ENCODE measurements around the gene NSMCE4A.
A peak's percentile ranks its signal among the peaks of the same experiment; 100 is the strongest.
"Not testable (repeated sequence)": the region's sequence is repeated elsewhere in the genome, so short reads cannot be mapped to it uniquely, and the experiment has no call there.

The NSMCE4A gene

GRCh38 chr10:121981346-121981745 is 6.3 kb upstream of the NSMCE4A start:
- no peaks in the 10 kb centered on the region for H3K36me3 ChIP-seq (replicated peaks)
- H3K4me3 ChIP-seq (ENCODE audit: low read depth, low read length) = no peak overlapping the region
- TF ChIP-seq, protein P1, sequence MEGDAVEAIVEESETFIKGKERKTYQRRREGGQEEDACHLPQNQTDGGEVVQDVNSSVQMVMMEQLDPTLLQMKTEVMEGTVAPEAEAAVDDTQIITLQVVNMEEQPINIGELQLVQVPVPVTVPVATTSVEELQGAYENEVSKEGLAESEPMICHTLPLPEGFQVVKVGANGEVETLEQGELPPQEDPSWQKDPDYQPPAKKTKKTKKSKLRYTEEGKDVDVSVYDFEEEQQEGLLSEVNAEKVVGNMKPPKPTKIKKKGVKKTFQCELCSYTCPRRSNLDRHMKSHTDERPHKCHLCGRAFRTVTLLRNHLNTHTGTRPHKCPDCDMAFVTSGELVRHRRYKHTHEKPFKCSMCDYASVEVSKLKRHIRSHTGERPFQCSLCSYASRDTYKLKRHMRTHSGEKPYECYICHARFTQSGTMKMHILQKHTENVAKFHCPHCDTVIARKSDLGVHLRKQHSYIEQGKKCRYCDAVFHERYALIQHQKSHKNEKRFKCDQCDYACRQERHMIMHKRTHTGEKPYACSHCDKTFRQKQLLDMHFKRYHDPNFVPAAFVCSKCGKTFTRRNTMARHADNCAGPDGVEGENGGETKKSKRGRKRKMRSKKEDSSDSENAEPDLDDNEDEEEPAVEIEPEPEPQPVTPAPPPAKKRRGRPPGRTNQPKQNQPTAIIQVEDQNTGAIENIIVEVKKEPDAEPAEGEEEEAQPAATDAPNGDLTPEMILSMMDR (IDR thresholded peaks at IDR 0.05; ENCODE audit: low read depth, low read length, missing control alignments) = no peak
- in situ Hi-C loops (cut with HindIII; ENCODE audit: low pct_ligation_motif_present, low sequenced_read_pairs) = no loop called here
- no peaks in the 10 kb centered on the region for H3K27me3 ChIP-seq (replicated peaks)
- no peak for DNase-seq
- no peak overlapping the region for H3K27ac ChIP-seq

DNA sequence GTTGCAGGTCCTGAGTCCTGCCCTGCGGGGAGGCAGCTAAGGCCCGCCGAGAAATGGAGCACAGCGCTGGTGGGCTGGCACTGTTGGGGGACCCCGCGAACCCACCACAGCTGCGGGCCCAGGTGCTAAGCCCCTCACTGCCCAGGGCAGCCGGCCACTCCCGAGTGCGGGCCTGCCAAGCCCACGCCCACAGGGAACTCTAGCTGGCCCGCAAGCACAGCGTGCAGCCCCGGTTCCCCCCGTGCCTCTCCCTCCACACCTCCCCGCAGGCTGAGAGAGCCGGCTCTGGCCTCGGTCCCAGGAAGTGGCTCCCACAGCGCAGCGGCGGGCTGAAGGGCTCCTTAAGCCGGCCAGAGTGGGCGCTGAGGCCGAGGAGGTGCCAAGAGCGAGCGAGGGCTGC is 3.5 kb upstream of the NSMCE4A start:
- H3K36me3 ChIP-seq (replicated peaks) = no peaks in the 10 kb centered on the region
- H3K27me3 ChIP-seq (replicated peaks) = no peaks in the 10 kb centered on the region
- H3K4me3 ChIP-seq (ENCODE audit: low read depth, low read length) = no peak overlapping the region
- DNase-seq = no peak
- TF ChIP-seq, protein P1 (IDR thresholded peaks at IDR 0.05; ENCODE audit: low read depth, low read length, missing control alignments) = no peak
- in situ Hi-C loops (cut with HindIII; ENCODE audit: low pct_ligation_motif_present, low sequenced_read_pairs) = no loop called here
- no peak overlapping the region for H3K27ac ChIP-seq

DNA sequence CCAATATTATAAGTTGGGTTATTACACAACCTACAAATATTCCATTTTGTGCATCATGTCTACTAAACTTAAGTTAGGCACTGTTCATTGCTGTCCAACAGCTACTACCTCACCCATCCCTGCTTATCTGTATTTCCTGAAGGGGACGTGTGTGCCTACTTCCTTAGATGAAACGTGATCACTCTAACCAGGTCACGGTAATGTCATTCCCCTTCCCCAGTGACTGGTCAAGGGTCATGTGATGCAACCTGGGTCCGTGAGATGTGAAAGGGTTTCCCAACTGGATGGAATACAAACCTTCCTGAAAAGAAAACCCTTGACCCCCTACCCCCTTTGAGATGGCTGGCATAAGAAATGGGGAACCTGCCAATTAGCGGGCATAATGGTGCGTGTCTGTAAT is 1.6 kb upstream of the NSMCE4A start:
- Histone ChIP-seq H3K27ac (no peak overlapping the region), H3K27me3 (replicated peaks) (no peaks in the 10 kb centered on the region), H3K4me3 (ENCODE audit: low read depth, low read length) (no peak overlapping the region), H3K36me3 (replicated peaks) (no peaks in the 10 kb centered on the region)
- in situ Hi-C loops (cut with HindIII; ENCODE audit: low pct_ligation_motif_present, low sequenced_read_pairs) = no loop called here
- DNase-seq = no peak
- TF ChIP-seq, protein P1 (IDR thresholded peaks at IDR 0.05; ENCODE audit: low read depth, low read length, missing control alignments) = no peak

DNA sequence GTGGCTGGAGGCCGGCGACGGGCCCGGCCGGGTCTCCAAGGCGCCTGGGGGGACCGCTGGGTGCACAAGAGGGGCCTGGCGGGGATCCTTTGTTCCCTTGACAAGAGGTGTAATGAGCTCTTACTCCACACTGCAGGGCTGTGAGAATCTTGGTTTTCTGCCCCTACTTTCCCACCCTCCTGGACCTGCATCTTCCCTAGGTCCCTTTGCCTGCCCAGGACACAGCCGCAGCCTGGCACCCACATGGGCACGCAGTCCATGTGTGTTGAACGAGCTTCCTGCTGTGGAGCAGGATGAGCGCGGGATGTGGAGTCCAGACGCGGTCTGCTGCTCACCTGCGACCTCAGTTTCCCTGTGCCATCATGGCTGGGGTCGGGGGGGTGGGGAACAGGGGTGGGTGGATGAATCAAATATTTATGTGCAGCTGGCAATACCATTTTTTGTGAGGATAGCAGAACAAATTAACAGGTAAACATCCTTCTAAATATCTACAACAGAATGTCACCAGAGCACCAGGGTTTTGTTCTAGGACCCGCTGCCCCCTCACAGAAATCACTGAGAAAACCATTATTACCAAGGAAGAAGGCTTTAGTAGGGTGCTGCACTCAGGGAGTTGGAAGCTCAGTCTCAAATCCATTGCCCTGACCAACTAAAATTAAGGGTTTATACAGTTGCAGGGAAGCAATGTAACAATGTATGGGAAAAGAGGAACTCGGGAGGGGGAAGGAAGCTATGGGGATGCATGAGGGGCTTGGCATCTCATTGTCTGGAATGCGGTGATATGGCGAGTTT is 474 bp upstream of the NSMCE4A start:
- Histone ChIP-seq H3K27me3 (replicated peaks) (no peaks in the 10 kb centered on the region), H3K4me3 (ENCODE audit: low read depth, low read length) (peak overlapping the region; percentile 69), H3K36me3 (replicated peaks) (no peaks in the 10 kb centered on the region), H3K27ac (no peak overlapping the region)
- TF ChIP-seq, protein P1 (IDR thresholded peaks at IDR 0.05; ENCODE audit: low read depth, low read length, missing control alignments) = peak; percentile 49
- in situ Hi-C loops (cut with HindIII; ENCODE audit: low pct_ligation_motif_present, low sequenced_read_pairs) = no loop called here
- DNase-seq = no peak

- in situ Hi-C loops (cut with HindIII; ENCODE audit: low pct_ligation_motif_present, low sequenced_read_pairs) = no loop called here
- peak overlapping the region; percentile 69 for H3K4me3 ChIP-seq (ENCODE audit: low read depth, low read length)
- TF ChIP-seq, protein P1 (IDR thresholded peaks at IDR 0.05; ENCODE audit: low read depth, low read length, missing control alignments) = peak; percentile 10
- no peak overlapping the region for H3K27ac ChIP-seq
- no peak for DNase-seq
- no peaks in the 10 kb centered on the region for H3K27me3 ChIP-seq (replicated peaks)
- H3K36me3 ChIP-seq (replicated peaks) = peaks cover 4% of the 10 kb centered on the region
Measured at GRCh38 chr10:121974019-121974534, 940 bp downstream of the NSMCE4A start.

DNA sequence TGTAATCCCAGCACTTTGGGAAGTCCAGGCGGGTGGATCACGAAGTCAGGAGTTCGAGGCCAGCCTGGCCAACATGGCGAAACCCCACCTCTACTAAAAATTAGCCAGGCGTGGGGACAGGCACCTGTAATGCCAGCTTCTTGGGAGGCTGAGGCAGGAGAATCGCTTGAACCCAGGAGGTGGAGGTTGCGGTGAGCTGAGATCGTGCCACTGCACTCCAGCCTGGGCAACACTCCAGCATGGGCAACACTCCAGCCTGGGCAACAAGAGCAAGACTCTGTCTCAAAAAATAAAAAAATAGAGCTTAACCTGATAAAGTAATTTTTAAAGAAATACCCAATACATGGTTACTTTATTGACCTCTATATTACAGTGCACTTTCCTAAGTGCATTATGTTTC is 5.9 kb downstream of the NSMCE4A start:
- H3K4me3 ChIP-seq (ENCODE audit: low read depth, low read length); DNase-seq; in situ Hi-C loops (cut with HindIII; ENCODE audit: low pct_ligation_motif_present, low sequenced_read_pairs); H3K27me3 ChIP-seq (replicated peaks); H3K36me3 ChIP-seq (replicated peaks); H3K27ac ChIP-seq: not testable (repeated sequence)

Data from brain microvascular endothelial cell (primary cell).